Measurements from ENCODE around the gene NIFK. TPM values are rescaled to one million over a fixed set of nuclear protein-coding genes. Genes with fewer than 3 reads are reported as not detected.

NIFK gene
- polyA plus RNA-seq, 1 of the 3 experiments (the other 2 are of a cell fraction) = 17.0 TPM

DNA sequence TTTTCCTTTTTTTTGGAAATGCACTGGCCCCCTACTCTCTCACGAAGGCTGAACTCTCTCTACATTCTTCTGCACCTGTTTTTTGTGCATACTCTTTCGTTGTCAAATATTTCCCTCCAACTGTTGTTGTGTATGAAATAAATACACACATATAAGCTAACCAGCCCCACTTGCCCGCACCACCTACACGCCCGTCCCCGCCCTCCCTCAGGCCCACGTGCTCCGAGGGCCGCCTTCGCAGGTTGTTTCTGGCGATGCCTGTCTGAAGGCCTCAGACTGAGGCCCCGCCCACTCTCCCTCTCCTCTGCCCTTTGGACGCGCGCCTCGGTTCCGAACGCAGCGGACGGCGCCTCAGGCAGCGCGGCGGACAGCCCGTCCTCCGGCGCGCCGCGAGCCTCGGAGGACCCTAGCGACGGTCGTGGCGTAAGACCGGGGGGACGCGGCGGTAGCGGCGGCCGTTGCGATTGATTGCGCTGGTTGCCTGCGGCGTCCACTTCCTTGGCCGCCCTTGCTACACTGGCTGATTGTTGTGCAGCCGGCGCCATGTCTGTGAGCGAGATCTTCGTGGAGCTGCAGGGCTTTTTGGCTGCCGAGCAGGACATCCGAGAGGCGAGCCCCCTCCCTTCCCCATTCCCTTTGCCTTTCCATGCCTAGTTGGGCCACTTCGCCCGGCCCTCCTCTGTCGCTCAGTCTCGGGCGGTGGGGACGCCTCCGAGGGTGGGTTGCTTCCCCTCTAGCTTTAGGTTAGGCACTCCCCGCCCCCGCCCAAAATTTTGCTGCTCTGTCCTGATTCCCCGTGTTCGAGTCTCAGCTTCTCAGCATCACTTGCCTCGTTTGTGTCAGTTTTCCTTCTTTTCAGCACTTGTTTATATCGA is 18.8 kb upstream of the NIFK start, which contains the start of gene TSN:
Gene TSN, plus strand, starts transcription at position 415 of the 875 bp plus-strand sequence. Its CDS starts 129 bp downstream, at position 544.
- H3K9ac ChIP-seq = peak within 1 kb of the TSS; percentile 97
- no peaks in the 10 kb centered on the region for H4K20me1 ChIP-seq (ENCODE audit: insufficient read depth)
- ChIA-PET CTCF (no interaction called here), POLR2A (interaction anchor here (0.8 to 1.3 kb wide), 2 partner anchors 19 to 131 kb away, joined by 3 to 9 read pairs; partner anchors contain the start of gene NIFK)
- peak within 1 kb of the TSS; percentile 86 to 100 for H3K4me3 ChIP-seq (ENCODE audit: low read depth in 2 of 2, low read length in 1 of 2)
- H3K27ac ChIP-seq (ENCODE audit: low read depth in 2 of 2, low read length in 1 of 2) = peak within 1 kb of the TSS; percentile 79 to 81
- H3F3A ChIP-seq (replicated peaks; ENCODE audit: insufficient read depth) = peaks cover 14% of the 10 kb centered on the region
- H3K4me1 ChIP-seq (ENCODE audit: control insufficient read depth in 1 of 2, insufficient read depth in 2 of 2, low read depth in 1 of 2, low read length in 1 of 2) = peaks cover 0 to 10% of the 10 kb centered on the region in 2 experiments; a peak in 2 of 4 replicates
- no peaks in the 10 kb centered on the region for H3K9me2 ChIP-seq
- peak within 1 kb of the TSS; percentile 84 for H3K4me2 ChIP-seq
- no peaks in the 10 kb centered on the region for H3K27me3 ChIP-seq (ENCODE audit: insufficient read depth)
- peaks cover 20 to 26% of the 10 kb centered on the region in 2 experiments for H3K36me3 ChIP-seq (replicated peaks in 1 of 2; ENCODE audit: control insufficient read depth in 1 of 2, insufficient read depth in 2 of 2, low read length in 1 of 2)
- no peaks in the 10 kb centered on the region for H3K9me3 ChIP-seq
- peak within 1 kb of the TSS; percentile 91 for H2AFZ ChIP-seq (ENCODE audit: low read depth)
- peak; percentile 95 for DNase-seq
- peaks cover 50% of the 10 kb centered on the region for H3K79me2 ChIP-seq (ENCODE audit: insufficient read depth)
- WGBS (ENCODE audit: low lambda C conversion rate) = 1% methylated on average over 57 of the region's 67 CpGs
- no peak for TF ChIP-seq SIN3A (IDR thresholded peaks at IDR 0.05; ENCODE audit: borderline replicate concordance, low read depth, low read length)
- peak; percentile 54; the same call in 1 of the 2 replicates for TF ChIP-seq TAF1 (IDR thresholded peaks at IDR 0.05; ENCODE audit: borderline replicate concordance, low read depth, low read length)
- TF ChIP-seq, protein P1, sequence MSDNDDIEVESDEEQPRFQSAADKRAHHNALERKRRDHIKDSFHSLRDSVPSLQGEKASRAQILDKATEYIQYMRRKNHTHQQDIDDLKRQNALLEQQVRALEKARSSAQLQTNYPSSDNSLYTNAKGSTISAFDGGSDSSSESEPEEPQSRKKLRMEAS (IDR thresholded peaks at IDR 0.05; ENCODE audit: low read depth) = peak; percentile 95
- TF ChIP-seq MEF2A (IDR thresholded peaks at IDR 0.05; ENCODE audit: borderline replicate concordance, low read depth) = no peak
- TF ChIP-seq FOXJ3 (CRISPR knock-in tag; IDR thresholded peaks at IDR 0.05) = no peak
- no peak for TF ChIP-seq TEAD4 (IDR thresholded peaks at IDR 0.05; ENCODE audit: borderline replicate concordance, insufficient read depth)
- peak; percentile 29; the same call in 1 of the 2 replicates for TF ChIP-seq TCF12 (IDR thresholded peaks at IDR 0.05)
- TF ChIP-seq POLR2AphosphoS5 (IDR thresholded peaks at IDR 0.05; ENCODE audit: low read depth, low read length) = peak; percentile 39; the same call in 1 of the 2 replicates
- peak; percentile 95 for TF ChIP-seq USF1 (IDR thresholded peaks at IDR 0.05; ENCODE audit: borderline replicate concordance, low read depth)
- peak; percentile 64; the same call in 1 of the 2 replicates for TF ChIP-seq YY1 (IDR thresholded peaks at IDR 0.05; ENCODE audit: low read depth)
- TF ChIP-seq RXRA (IDR thresholded peaks at IDR 0.05; ENCODE audit: borderline replicate concordance, low read depth) = no peak
- TF ChIP-seq GATA2 (CRISPR knock-in tag; IDR thresholded peaks at IDR 0.05) = no peak
- TF ChIP-seq CTCF (IDR thresholded peaks at IDR 0.05) = no peak
- TF ChIP-seq, protein P2, sequence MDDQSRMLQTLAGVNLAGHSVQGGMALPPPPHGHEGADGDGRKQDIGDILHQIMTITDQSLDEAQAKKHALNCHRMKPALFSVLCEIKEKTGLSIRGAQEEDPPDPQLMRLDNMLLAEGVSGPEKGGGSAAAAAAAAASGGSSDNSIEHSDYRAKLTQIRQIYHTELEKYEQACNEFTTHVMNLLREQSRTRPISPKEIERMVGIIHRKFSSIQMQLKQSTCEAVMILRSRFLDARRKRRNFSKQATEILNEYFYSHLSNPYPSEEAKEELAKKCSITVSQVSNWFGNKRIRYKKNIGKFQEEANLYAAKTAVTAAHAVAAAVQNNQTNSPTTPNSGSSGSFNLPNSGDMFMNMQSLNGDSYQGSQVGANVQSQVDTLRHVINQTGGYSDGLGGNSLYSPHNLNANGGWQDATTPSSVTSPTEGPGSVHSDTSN (IDR thresholded peaks at IDR 0.05) = no peak
- 0 out of 2 replicates have a peak, but pooled peaks have one; percentile 12 for TF ChIP-seq RCOR1 (IDR thresholded peaks at IDR 0.05; ENCODE audit: low read length)
- TF ChIP-seq REST (IDR thresholded peaks at IDR 0.05; ENCODE audit: low read depth, low read length) = no peak
- no peak for TF ChIP-seq FOSL2 (IDR thresholded peaks at IDR 0.05; ENCODE audit: borderline replicate concordance, low read depth)
- TF ChIP-seq USF2 (IDR thresholded peaks at IDR 0.05; ENCODE audit: borderline replicate concordance, low read depth, low read length) = peak; percentile 74
- TF ChIP-seq NRF1 (IDR thresholded peaks at IDR 0.05; ENCODE audit: low read depth, low read length) = no peak
- TF ChIP-seq FOXM1 (IDR thresholded peaks at IDR 0.05; ENCODE audit: low read depth) = 0 out of 2 replicates have a peak, but pooled peaks have one; percentile 39
- TF ChIP-seq EZH2phosphoT487 (IDR thresholded peaks at IDR 0.05; ENCODE audit: borderline replicate concordance, low read depth) = no peak
- no peak for TF ChIP-seq GABPA (IDR thresholded peaks at IDR 0.05; ENCODE audit: low read depth)
- no peak for TF ChIP-seq RAD21 (IDR thresholded peaks at IDR 0.05; ENCODE audit: low read length)
- TF ChIP-seq EP300 (IDR thresholded peaks at IDR 0.05; ENCODE audit: borderline replicate concordance in 1 of 2, low read depth in 1 of 2, low read length in 1 of 2) = no peak; a peak in 1 of 4 replicates
